Ishikawa (cell line): ENCODE measurements around the gene ATP8A2.

ENCODE experiments used
- CEBPB ChIP-seq: IDR thresholded peaks from 2 replicates; pipeline ENCODE4 v1.6.1; 2012
- CREB1 ChIP-seq: IDR thresholded peaks from 2 replicates; pipeline ENCODE4 v1.6.1; 2012; ENCODE audit warnings: low read depth
- EGR1 ChIP-seq: IDR thresholded peaks from 2 replicates; pipeline ENCODE4 v1.6.1; 2012
- EP300 ChIP-seq: IDR thresholded peaks from 2 replicates; pipeline ENCODE4 v1.6.1; 2012; ENCODE audit warnings: borderline replicate concordance
- FOXM1 ChIP-seq: IDR thresholded peaks from 2 replicates; pipeline ENCODE4 v1.6.1; 2012; ENCODE audit warnings: low read depth, borderline replicate concordance
- MAX ChIP-seq: IDR thresholded peaks from 2 replicates; pipeline ENCODE4 v1.6.1; 2012
- NFIC ChIP-seq: IDR thresholded peaks from 2 replicates; pipeline ENCODE4 v1.6.1; 2012
- RAD21 ChIP-seq: IDR thresholded peaks from 2 replicates; pipeline ENCODE4 v1.6.1; 2012; ENCODE audit warnings: low read depth
- TAF1 ChIP-seq: IDR thresholded peaks from 2 replicates; pipeline ENCODE4 v1.6.1; 2012; ENCODE audit warnings: low read depth, mild to moderate bottlenecking
- TCF12 ChIP-seq: IDR thresholded peaks from 2 replicates; pipeline ENCODE4 v1.6.1; 2012; ENCODE audit warnings: low read depth
- TEAD4 ChIP-seq: IDR thresholded peaks from 2 replicates; pipeline ENCODE4 v1.6.1; 2012
- YY1 ChIP-seq: IDR thresholded peaks from 2 replicates; pipeline ENCODE4 v1.6.1; 2012; ENCODE audit warnings: low read depth
- ZBTB7A ChIP-seq: IDR thresholded peaks from 2 replicates; pipeline ENCODE4 v1.6.1; 2012; ENCODE audit warnings: low read depth
- TF ChIP-seq, protein P1 (sequence below): IDR thresholded peaks from 2 replicates; pipeline ENCODE4 v1.6.1; 2012; ENCODE audit warnings: low read depth, mild to moderate bottlenecking
- TF ChIP-seq, protein P2 (sequence below): IDR thresholded peaks from 2 replicates; pipeline ENCODE4 v1.6.1; 2012

Gene ATP8A2

GRCh38 chr13:26024558-26024957, 652.8 kb downstream of the ATP8A2 start:
- no peak for TF ChIP-seq CEBPB
- TF ChIP-seq FOXM1 = no peak
- TF ChIP-seq TEAD4 = no peak
- TF ChIP-seq MAX = no peak
- TF ChIP-seq CREB1 = no peak
- no peak for TF ChIP-seq TCF12
- no peak for TF ChIP-seq ZBTB7A

DNA sequence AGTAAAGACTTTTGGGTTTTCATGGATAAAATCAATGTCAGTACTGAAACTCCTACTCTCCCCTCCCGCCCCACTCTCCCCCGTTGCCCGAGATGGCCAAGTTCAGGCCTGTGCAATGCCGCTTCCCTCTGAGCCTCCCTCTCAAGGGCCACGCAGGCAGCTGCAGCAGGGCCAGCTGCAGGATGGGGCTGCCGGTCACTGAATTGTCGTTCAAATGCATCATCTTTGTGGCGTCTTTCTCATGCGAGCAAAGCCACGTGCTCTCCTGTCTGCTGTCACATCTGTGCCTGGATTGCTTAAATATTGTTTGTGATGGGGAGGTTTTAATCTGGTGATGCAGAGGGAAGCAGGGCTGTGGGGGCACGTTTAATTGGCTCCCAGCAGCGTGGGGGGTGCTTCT, 653.4 kb downstream of the ATP8A2 start:
- no peak for TF ChIP-seq ZBTB7A
- TF ChIP-seq CREB1 = no peak
- no peak for TF ChIP-seq YY1
- no peak for TF ChIP-seq TCF12
- no peak for TF ChIP-seq FOXM1
- TF ChIP-seq MAX = no peak
- no peak for TF ChIP-seq TEAD4
- TF ChIP-seq, protein P1, sequence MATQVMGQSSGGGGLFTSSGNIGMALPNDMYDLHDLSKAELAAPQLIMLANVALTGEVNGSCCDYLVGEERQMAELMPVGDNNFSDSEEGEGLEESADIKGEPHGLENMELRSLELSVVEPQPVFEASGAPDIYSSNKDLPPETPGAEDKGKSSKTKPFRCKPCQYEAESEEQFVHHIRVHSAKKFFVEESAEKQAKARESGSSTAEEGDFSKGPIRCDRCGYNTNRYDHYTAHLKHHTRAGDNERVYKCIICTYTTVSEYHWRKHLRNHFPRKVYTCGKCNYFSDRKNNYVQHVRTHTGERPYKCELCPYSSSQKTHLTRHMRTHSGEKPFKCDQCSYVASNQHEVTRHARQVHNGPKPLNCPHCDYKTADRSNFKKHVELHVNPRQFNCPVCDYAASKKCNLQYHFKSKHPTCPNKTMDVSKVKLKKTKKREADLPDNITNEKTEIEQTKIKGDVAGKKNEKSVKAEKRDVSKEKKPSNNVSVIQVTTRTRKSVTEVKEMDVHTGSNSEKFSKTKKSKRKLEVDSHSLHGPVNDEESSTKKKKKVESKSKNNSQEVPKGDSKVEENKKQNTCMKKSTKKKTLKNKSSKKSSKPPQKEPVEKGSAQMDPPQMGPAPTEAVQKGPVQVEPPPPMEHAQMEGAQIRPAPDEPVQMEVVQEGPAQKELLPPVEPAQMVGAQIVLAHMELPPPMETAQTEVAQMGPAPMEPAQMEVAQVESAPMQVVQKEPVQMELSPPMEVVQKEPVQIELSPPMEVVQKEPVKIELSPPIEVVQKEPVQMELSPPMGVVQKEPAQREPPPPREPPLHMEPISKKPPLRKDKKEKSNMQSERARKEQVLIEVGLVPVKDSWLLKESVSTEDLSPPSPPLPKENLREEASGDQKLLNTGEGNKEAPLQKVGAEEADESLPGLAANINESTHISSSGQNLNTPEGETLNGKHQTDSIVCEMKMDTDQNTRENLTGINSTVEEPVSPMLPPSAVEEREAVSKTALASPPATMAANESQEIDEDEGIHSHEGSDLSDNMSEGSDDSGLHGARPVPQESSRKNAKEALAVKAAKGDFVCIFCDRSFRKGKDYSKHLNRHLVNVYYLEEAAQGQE = no peak
- TF ChIP-seq TAF1 = no peak
- TF ChIP-seq RAD21 = no peak
- no peak for TF ChIP-seq EP300
- TF ChIP-seq, protein P2, sequence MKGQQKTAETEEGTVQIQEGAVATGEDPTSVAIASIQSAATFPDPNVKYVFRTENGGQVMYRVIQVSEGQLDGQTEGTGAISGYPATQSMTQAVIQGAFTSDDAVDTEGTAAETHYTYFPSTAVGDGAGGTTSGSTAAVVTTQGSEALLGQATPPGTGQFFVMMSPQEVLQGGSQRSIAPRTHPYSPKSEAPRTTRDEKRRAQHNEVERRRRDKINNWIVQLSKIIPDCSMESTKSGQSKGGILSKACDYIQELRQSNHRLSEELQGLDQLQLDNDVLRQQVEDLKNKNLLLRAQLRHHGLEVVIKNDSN = no peak
- TF ChIP-seq EGR1 = no peak
- no peak for TF ChIP-seq CEBPB
- TF ChIP-seq NFIC = no peak

DNA sequence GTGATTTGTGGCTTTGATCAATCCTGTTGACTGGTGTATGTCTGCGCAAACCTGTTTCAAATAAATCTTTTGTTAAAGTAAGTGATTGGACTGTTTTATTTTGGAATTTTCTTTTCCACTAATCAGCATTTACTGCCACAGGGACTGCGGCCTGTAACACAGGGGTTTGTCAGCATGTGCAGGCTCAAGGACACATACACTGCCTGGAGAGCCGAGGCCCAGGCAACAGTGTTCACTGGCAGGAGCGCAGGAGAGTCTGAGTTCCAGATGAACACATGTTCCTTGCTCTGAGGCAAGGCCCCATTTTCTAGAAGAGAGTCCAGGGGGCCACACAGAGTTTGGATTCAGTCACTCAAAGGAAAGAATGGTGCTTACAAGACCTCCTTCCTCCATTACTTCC, 654.0 kb downstream of the ATP8A2 start:
- TF ChIP-seq EP300 (no peak), NFIC (no peak), YY1 (no peak), EGR1 (no peak), MAX (no peak), RAD21 (no peak), TAF1 (no peak), TEAD4 (no peak), FOXM1 (no peak), TCF12 (no peak), CREB1 (no peak), ZBTB7A (no peak), CEBPB (no peak)
- TF ChIP-seq, protein P2 = no peak
- TF ChIP-seq, protein P1 = no peak

GRCh38 chr13:26026211-26026610, 654.4 kb downstream of the ATP8A2 start:
- no peak for TF ChIP-seq TAF1
- TF ChIP-seq CEBPB = no peak
- TF ChIP-seq RAD21 = no peak
- no peak for TF ChIP-seq TCF12
- no peak for TF ChIP-seq NFIC
- no peak for TF ChIP-seq ZBTB7A
- TF ChIP-seq TEAD4 = no peak
- no peak for TF ChIP-seq FOXM1
- TF ChIP-seq CREB1 = no peak

DNA sequence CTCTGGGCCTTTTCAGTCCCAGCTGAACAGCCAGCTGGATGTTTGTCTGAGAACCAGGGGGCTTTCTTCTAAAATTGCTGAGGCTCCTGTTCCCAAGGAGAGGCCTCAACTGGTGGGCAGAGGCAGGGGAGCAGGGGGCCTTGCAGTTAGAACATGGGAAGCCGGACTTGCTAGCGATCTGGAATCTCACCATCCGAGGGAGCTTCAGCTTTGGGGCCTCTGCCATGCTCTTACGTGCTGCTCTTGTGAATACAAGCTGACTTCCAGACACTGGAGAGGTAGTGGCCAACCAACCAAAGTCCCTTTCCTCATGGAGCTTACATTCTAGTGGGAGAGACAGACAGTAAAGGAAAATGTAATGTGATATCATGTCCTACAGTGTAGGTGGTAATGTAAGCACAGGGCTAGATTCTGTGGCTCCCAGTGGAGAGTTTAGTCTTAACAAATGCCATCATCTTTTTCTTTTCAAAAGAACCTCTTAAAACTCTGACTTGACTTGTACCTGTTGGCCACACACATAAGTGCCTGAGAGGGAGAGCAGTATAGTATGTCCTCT, 657.9 kb downstream of the ATP8A2 start:
- TF ChIP-seq YY1 = no peak
- no peak for TF ChIP-seq FOXM1
- TF ChIP-seq NFIC = no peak
- no peak for TF ChIP-seq EP300
- no peak for TF ChIP-seq TAF1
- TF ChIP-seq ZBTB7A = no peak
- TF ChIP-seq, protein P1 = no peak
- TF ChIP-seq EGR1 = no peak
- TF ChIP-seq, protein P2 = no peak
- no peak for TF ChIP-seq MAX
